GOT3 (cell line): Measurements from ENCODE around the gene IRF3.
"Not testable (repeated sequence)": the region's sequence is repeated elsewhere in the genome, so short reads cannot be mapped to it uniquely, and the experiment has no call there.

Source experiments
- DNase-seq: peaks from one replicate; lab custom pipeline; 2025; ENCODE audit warnings: mixed read lengths; lab: John Stamatoyannopoulos, UW

IRF3 gene

DNA sequence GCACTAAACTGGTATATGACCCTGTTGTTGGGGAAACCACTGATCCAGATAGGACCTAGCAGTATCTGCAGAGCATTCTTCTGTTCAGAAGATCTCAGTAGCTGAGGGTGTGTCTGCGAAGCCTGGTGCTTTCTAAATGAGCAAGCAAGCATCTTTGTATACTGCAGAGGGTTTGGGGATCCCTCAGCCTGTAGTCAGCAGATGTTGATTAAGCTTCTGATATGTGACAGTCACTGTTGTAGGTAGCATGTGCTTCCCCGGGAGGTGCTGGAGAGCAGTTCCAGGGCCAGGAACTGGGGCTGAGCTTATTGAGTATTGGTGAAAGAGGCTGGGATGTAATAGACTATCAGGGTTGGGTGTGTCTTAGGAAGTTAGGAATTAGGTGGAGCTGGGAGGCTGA is 22.2 kb downstream of the IRF3 start:
- no peak for DNase-seq

DNA sequence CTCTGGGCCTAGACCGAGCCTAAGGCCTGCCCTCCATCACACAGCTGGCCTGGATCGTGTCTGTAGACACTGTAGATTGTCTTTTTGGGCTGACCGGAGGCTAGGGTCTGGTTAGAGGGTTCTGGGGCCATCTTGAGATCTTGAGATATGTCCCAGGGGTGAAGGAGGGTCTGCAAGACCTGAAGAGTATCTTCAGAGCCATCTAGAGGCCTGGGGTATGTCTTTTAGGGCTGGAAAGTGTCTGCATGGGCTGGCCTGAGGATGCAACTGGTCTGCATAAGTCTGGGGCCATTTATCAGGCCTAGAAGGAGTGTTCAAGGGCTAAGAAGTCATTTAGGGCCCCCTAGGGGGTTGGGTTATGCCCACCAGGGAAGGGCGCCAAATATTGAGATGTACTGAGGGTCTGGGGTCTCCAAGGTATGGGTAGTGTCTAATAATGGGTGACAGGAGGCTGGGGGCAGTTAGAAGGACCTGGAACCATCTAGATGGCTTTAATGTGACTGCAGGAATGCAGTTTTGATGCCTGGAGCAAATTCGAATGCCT is 23.1 kb downstream of the IRF3 start:
- no peak for DNase-seq

DNA sequence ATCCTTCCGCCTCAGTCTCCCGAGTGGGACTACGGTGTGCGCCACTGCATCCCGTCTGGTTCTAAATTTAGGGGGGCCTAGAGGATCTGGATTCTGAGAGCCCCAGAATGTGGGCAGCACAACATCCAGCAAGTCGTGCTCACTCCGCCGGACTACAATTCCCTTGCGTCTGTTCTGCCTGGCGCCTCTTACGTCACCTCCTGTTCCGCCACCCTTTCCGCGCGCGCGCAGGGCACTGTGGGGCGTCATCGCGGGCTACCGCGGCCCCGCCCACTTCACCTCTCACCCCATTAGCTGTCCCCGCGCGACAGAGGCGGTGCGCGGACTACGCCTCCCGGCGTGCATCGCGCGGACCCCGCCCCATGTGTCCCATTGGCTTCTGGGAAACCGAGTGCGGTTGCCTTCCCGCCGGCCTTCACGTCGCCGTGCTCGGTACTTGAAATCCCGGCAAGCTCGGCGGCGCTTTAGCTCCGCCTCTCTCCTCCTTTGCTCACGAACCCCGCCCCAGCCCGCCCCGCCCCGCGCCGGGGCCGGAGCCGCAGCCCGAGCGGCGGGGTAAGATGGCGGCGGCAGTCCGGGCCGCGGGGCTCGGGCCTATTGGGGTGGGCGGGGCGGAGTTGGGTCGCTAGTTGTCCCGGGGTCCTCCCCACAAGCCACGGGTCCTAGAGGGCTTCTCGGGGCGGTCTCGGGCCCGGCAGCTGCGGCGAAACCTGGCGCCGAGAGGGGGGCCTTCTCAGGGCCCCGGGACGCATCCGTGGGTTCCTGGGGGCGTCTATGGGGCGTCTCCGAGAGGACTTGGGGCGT is 23.8 kb downstream of the IRF3 start, which contains the start of gene SCAF1:
SCAF1 (plus strand) TSS at position 522 of the 804 bp plus-strand sequence. CDS start 2,818 bp downstream, outside the sequence.
- peak; percentile 99 for DNase-seq

DNA sequence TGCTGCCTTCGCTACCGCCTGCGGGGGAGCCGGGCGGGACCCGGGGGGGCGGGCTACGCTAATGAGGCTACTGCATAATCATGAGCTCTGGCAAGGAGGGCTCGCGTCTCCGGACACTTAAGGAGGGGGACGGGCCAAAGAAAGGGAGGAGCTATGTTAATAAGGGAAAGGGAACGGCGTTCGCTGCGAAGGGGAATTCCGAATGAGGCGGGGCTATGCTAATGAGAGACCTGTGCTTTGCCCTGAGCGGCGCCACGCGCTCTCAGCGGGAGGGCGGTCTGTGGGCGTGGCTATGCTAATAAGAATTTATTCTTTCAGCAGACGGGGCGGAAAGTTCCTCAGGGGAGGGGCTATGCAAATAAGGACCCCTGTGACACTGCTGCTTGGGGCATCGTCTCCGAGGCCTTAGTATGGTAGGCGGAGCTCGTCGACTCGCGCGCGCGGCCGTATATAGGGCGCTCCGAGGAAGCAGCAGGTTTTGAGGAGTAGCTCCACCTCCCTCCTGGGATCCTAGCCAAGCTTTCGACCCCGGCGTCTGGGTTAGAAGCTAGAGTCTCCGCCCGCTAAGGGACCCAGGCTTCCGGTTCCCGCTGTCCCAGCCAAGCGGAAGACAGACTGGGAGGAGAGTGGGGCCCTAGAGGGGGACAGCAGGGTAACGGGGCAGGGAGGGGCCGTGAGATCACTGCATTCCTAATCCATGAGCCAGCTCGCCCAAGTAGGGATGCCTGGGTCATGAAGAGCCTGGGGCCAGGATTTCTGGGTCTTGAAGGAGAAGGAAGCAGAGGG is 25.4 kb downstream of the IRF3 start, which contains the start of gene RRAS:
RRAS (minus strand) TSS at position 31 of the 786 bp plus-strand sequence. CDS start 45 bp downstream, outside the sequence.
- DNase-seq = peak; percentile 100

- DNase-seq = no peak
Measured at GRCh38 chr19:49639401-49640112, 26.1 kb downstream of the IRF3 start.

- peak; percentile 42 for DNase-seq
Measured at GRCh38 chr19:49637821-49638738, 27.6 kb downstream of the IRF3 start.

GRCh38 chr19:49636233-49636932 is 29.3 kb downstream of the IRF3 start:
- no peak for DNase-seq

GRCh38 chr19:49635530-49636232 is 30.0 kb downstream of the IRF3 start:
- DNase-seq = no peak

GRCh38 chr19:49633273-49633672 is 32.4 kb downstream of the IRF3 start:
- DNase-seq = not testable (repeated sequence)

GRCh38 chr19:49632576-49632975 is 33.1 kb downstream of the IRF3 start:
- no peak for DNase-seq

DNA sequence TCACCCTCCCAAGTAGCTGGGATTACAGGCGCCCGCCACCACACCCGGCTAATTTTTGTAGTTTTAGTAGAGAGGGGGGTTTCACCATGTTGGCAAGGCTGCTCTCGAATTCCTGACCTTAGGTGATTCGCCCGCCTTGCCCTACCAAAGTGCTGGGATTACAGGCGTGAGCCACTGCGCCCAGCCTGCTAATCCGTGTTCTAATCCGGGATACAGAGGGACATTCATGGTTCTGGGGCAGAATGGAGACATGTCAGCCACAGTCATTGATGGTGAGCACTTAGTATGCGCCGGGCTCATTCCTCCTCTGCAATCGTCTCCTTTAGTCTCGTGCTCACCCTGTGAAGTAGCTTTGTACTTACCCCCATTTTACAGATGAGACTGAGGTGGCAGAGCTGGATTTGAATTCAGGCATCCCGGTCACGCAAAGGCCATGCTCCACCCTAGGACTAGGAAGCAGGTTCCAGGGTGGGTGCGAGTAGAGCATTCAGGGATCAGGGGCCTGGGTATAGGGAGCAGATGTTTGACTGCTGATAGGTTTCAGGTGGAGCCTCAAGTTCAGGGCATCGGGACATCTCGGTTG is 34.0 kb downstream of the IRF3 start:
- DNase-seq = no peak

DNA sequence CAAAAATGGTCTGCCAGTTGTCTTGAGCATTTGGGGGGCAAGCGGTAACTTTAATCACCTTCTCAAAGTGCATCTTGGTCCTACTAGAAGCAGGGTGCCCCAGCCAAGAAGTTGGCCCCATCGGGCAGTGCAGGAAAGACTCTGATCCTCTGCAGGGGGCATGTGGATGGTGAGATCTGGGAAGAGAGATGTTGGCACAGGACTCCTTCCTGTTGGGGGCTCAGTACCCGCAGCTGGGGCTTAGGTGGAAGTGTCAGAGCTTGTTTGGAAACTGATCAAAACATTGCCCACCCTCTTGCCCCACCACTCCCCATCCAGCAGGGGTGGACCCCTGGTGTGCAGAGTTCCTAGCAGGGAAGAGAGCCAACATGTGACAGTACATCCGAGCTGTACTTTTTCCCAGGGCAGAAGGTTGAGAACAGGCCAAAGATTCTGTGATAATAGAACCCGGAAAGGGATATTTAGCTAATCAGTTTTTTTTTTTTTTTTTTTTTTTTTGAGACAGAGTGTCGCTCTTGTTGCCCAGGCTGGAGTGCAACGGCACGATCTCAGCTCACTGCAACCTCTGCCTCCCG is 34.6 kb downstream of the IRF3 start:
- no peak for DNase-seq

DNA sequence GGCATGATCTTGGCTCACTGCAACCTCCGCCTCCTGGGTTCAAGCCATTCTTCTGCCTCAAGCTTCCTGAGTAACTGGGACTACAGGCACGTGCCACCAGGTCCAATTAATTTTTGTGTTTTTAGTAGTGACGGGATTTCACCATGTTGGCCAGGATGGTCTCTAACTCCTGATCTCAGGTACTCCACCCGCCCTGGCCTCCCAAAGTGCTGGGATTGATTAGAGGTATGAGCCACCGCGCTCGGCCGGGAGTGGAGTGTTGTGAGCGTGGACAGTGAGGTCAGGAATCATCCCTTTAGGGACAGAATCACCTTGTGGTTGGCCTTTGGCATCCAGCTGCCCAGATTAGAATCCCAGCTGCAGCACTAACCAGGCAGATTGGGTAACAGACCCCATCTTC is 36.0 kb downstream of the IRF3 start:
- DNase-seq = no peak

DNA sequence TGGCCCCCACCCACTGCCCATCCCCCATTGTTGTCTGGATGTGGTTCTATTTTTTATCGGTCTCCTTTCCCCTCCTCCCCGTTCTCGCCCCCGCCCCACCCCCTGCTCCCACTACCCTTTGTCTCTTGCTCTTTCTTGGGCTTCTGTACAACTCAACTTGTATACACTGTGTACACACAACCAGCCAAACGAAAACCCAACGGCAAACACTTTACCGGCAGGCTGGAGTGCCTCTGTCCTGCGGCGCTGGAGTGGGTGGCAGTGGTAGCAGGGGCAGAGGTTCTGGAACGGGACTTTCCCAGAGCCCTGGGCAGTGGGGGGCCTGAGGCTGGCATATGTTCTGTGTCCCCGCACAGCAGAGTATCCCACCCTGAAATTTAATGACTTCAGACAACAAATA is 39.4 kb downstream of the IRF3 start:
- DNase-seq = no peak

GRCh38 chr19:49624967-49625910 is 40.4 kb downstream of the IRF3 start:
- DNase-seq = no peak

DNA sequence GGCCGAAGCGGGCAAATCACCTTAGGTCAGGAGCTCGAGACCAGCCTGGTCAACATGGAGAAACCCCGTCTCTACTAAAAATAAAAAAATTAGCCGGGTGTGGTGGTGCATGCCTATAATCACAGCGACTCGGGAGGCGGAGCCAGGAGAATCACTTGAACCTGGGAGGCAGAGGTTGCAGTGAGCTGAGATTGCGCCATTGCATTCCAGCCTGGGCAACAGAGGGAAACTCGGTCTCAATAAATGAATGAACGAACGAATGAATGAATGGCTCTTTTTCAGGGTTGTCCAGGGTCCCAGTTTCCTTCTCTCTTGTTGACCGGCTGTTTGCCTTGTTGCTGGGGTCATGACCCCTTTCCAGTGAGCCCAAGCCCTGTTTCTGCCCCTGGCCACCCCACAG is 47.8 kb downstream of the IRF3 start:
- DNase-seq = not testable (repeated sequence)

DNA sequence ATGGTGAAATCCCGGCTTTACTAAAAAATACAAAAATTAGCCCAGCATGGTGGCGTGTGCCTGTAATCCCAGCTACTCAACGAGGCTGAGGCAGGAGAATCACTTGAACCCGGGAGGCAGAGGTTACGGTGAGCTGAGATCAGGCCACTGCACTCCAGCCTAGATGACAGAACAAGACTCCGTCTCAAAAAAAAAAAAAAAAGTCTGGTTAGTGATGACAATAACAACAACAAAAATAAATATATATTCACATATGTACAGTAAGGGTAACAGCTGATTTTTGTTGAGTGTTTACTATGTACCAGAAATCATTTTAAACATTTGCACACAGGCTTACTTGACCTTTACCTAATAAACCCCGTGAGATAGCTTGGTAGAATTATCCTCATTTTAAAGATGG is 48.7 kb downstream of the IRF3 start:
- no peak for DNase-seq

- no peak for DNase-seq
Measured at GRCh38 chr19:49616532-49616931, 49.1 kb downstream of the IRF3 start.
